Testis (tissue), 3 donors: ENCODE measurements around the gene CREB3L2. TPM values are rescaled to one million over a fixed set of nuclear protein-coding genes. Genes with fewer than 3 reads are reported as not detected.

ENCODE experiments used
- DNase-seq: peaks from one replicate; pipeline ENCODE4 v3.0.0-alpha.2; 2019
- H3K27ac ChIP-seq, 2 donors: fragments of 200-600 bp; sonication (generic); one replicate each; pipeline ENCODE4 v1.5.1; 2019
- H3K27me3 ChIP-seq: fragments of 200-600 bp; sonication (generic); one replicate; pipeline ENCODE4 v1.5.1; 2019
- H3K36me3 ChIP-seq: fragments of 200-600 bp; sonication (generic); one replicate; pipeline ENCODE4 v1.5.1; 2017; ENCODE audit warnings: low read depth; ENCODE audit errors: missing control alignments
- H3K4me1 ChIP-seq: fragments of 200-600 bp; sonication (generic); one replicate; pipeline ENCODE4 v1.5.1; 2019
- H3K4me3 ChIP-seq, 2 donors: fragments of 200-600 bp; sonication (generic); one replicate each; pipeline ENCODE4 v1.5.1; 2017 to 2019
- H3K9me3 ChIP-seq: fragments of 200-600 bp; sonication (generic); one replicate; pipeline ENCODE4 v1.5.1; 2017
- CTCF ChIP-seq, 3 experiments: fragments of 450-650 bp in 2 of 3; fragments of 200-600 bp in 1 of 3; sonication (generic) in 1 of 3; IDR thresholded peaks; one replicate each; pipeline ENCODE4 v1.5.1; 2016 to 2019; ENCODE audit warnings: antibody characterized with exemption in 3 of 3, mild to moderate bottlenecking in 2 of 3, moderate library complexity in 1 of 3
- POLR2A ChIP-seq: fragments of 450-650 bp; IDR thresholded peaks from one replicate; pipeline ENCODE4 v1.6.1; 2017; ENCODE audit warnings: antibody characterized with exemption, mild to moderate bottlenecking, moderate library complexity
- WGBS, 2 donors: methylation state at CpG; one replicate each; pipeline ENCODE4 v1.1.5; 2018; 5-methylcytosine and 5-hydroxymethylcytosine counted together
- intact Hi-C: fragments of 100-400 bp; cut with DNase I; formaldehyde crosslinking; loops from one replicate; pipeline ENCODE4 v1.15.1; 2023; ENCODE audit warnings: low total_unique reads
- polyA plus RNA-seq: library from polyadenylated mRNA; stranded (reverse); fragments of 350-450 nt; fragmentation: Illumina TruSeq; extraction: RNeasy Lipid Tissue Mini Kit (QIAGEN cat#74804); gene quantifications from one replicate; pipeline ENCODE4 v1.2.3, GENCODE V29; 2014; ENCODE audit warnings: low read depth, low replicate concordance; ENCODE audit not compliant: insufficient read depth
- total RNA-seq, 2 donors: library from RNA; depleted of rRNA; stranded (reverse); fragments of >200 nt; gene quantifications; one replicate each; pipeline ENCODE4 v1.2.3, GENCODE V29; 2016

CREB3L2 gene
- total and polyA plus RNA-seq, 3 donors from 2014 or later: 22.0 to 23.9 (median 23.4) TPM

- Histone ChIP-seq H3K27me3 (no peaks in the 10 kb centered on the region), H3K36me3 (no peaks in the 10 kb centered on the region), H3K4me1 (peaks cover 37% of the 10 kb centered on the region), H3K4me3 (no peak overlapping the region), H3K27ac (no peak overlapping the region), H3K9me3 (no peaks in the 10 kb centered on the region)
- 66 to 67% methylated on average over 12 of the region's 12 CpGs for WGBS, 2 donors
- DNase-seq: no peak
- TF ChIP-seq CTCF (IDR thresholded peaks at IDR 0.05): no peak
- no peak for TF ChIP-seq POLR2A
- intact Hi-C loops: no loop called here
These were observed 34.5 kb downstream of the CREB3L2 start for GRCh38 chr7:137967143-137968018.

DNA sequence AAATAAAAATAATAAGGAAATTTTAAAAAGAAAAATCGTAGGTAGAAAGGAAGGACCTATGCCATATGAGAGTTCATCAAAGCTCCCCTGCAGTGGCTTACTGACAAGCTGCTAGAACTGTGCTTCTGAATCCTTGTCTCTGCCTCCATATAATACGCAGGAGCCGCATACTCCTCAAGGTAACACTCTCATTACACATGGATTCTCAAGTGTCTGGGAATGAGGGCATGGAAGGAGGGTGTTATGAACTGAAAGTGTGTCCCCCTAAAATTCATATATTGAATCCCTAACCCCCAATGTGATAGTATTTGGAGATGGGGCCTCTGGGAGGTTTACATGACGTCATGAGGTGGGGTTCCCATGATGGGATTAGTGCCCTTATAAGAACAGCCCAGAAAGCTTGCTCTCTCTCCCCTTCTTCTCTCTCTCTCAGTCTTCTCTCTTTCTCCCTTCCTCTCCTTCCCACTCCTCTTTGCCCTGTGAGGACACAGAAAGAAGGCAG is 35.2 kb downstream of the CREB3L2 start:
- peaks cover 33% of the 10 kb centered on the region for H3K4me1 ChIP-seq
- intact Hi-C loops: no loop called here
- TF ChIP-seq CTCF (IDR thresholded peaks at IDR 0.05) (no peak), POLR2A (no peak)
- H3K27ac ChIP-seq: no peak overlapping the region
- 80 to 85% methylated on average over 4 of the region's 4 CpGs for WGBS, 2 donors
- DNase-seq: no peak
- H3K27me3 ChIP-seq: no peaks in the 10 kb centered on the region
- H3K36me3 ChIP-seq: no peaks in the 10 kb centered on the region
- H3K9me3 ChIP-seq: no peaks in the 10 kb centered on the region
- no peak overlapping the region for H3K4me3 ChIP-seq

- H3K27ac ChIP-seq: no peak overlapping the region
- intact Hi-C loops: no loop called here
- no peak overlapping the region for H3K4me3 ChIP-seq
- TF ChIP-seq CTCF (IDR thresholded peaks at IDR 0.05): no peak
- TF ChIP-seq POLR2A: no peak
- DNase-seq: no peak
- H3K9me3 ChIP-seq: no peaks in the 10 kb centered on the region
- no peaks in the 10 kb centered on the region for H3K36me3 ChIP-seq
- no peaks in the 10 kb centered on the region for H3K27me3 ChIP-seq
- peaks cover 33% of the 10 kb centered on the region for H3K4me1 ChIP-seq
- WGBS, 2 donors: 57 to 67% methylated on average over 2 of the region's 2 CpGs
These were observed 35.8 kb downstream of the CREB3L2 start for GRCh38 chr7:137965942-137966640.

GRCh38 chr7:137964824-137965545 is 36.9 kb downstream of the CREB3L2 start:
- H3K27ac ChIP-seq: no peak overlapping the region
- no peaks in the 10 kb centered on the region for H3K9me3 ChIP-seq
- H3K36me3 ChIP-seq: no peaks in the 10 kb centered on the region
- no peak for DNase-seq
- no peak for TF ChIP-seq CTCF (IDR thresholded peaks at IDR 0.05)
- TF ChIP-seq POLR2A: no peak
- H3K4me1 ChIP-seq: peaks cover 27% of the 10 kb centered on the region
- intact Hi-C loops: no loop called here
- 83 to 84% methylated on average over 14 of the region's 14 CpGs for WGBS, 2 donors
- no peak overlapping the region for H3K4me3 ChIP-seq
- H3K27me3 ChIP-seq: no peaks in the 10 kb centered on the region
